Psoas muscle (tissue), 8 donors: ENCODE data around the gene DMBT1. TPM values are rescaled to one million over a fixed set of nuclear protein-coding genes. Genes with fewer than 3 reads are reported as not detected.

Experiments
- ATAC-seq, 4 donors: fragments of 200-7000 bp; cut with Tn5 transposase; one replicate each; pipeline ENCODE4 v1.9.1; 2020; ENCODE audit warnings: moderate library complexity in 3 of 4, mild to moderate bottlenecking in 2 of 4
- DNase-seq, 2 donors: peaks; one replicate each; pipeline ENCODE4 v3.0.0-alpha.2; 2020
- H3K27ac ChIP-seq: fragments of 200-600 bp; one replicate; pipeline ENCODE4 v1.8.0; 2022
- H3K27me3 ChIP-seq, 3 donors: fragments of 200-600 bp in 1 of 3; one replicate each; pipeline versions ENCODE4 v1.6.1 to v1.8.0; 2013 to 2022; ENCODE audit warnings: low read length in 2 of 3, mild to moderate bottlenecking in 2 of 3, moderate library complexity in 1 of 3; ENCODE audit not compliant: insufficient read depth in 3 of 3
- H3K36me3 ChIP-seq, 2 donors: fragments of 200-600 bp in 1 of 2; one replicate each; pipeline versions ENCODE4 v1.6.1 to v1.8.0; 2013 to 2022; ENCODE audit warnings: low read depth in 1 of 2, mild to moderate bottlenecking in 1 of 2, moderate library complexity in 1 of 2; ENCODE audit not compliant: insufficient read depth in 1 of 2
- H3K4me1 ChIP-seq: fragments of 200-600 bp; one replicate; pipeline ENCODE4 v1.8.0; 2022
- H3K4me3 ChIP-seq: fragments of 200-600 bp; one replicate; pipeline ENCODE4 v1.8.0; 2022; ENCODE audit warnings: mild to moderate bottlenecking
- H3K9me3 ChIP-seq: fragments of 200-600 bp; one replicate; pipeline ENCODE4 v1.8.0; 2022
- CTCF ChIP-seq: fragments of 200-600 bp; IDR thresholded peaks from one replicate; pipeline ENCODE4 v1.8.0; 2022; ENCODE audit warnings: antibody characterized with exemption
- WGBS, 3 donors: extraction: QIAGEN DNeasy Blood & Tissue Kit; methylation state at CpG; one replicate each; pipeline versions ENCODE4 v1.1.6 to v1.1.7; 2013; 5-methylcytosine and 5-hydroxymethylcytosine counted together
- intact Hi-C, 2 donors: fragments of 100-400 bp; cut with DNase I; formaldehyde crosslinking; loops; one replicate each; pipeline versions ENCODE4 v1.11.0 to v1.14.2; 2022
- polyA plus RNA-seq, 3 donors: library from polyadenylated mRNA; stranded (reverse); fragments of 200-250 nt; gene quantifications; one replicate each; pipeline ENCODE4 v1.2.3, GENCODE V29; 2013
- total RNA-seq, 4 donors: library from RNA; stranded (reverse); fragmentation: NEBNext Ultra II Directional in 2 of 4; extraction: Animal tissue kit (Norgen Biotek cat#: 25700) in 2 of 4; gene quantifications; one replicate each; pipeline versions ENCODE4 v1.2.1 to v1.2.4, GENCODE V29; 2021 to 2023
- donor health status: healthy with polysubstance abuse.
- donor health status: DM: no; HTN: no; CAD: no; lungs with moderate emphysema.
- donor health status: Bipolar disorder and iron deficiency.
- donor health status: healthy.
- donor health status: DM: yes; HTN: yes; CAD: no.
- donor health status: DM: no; HTN: no; CAD: no.
- donor health status: DM: no; HTN: no; CAD: no.
- donor health status: DM: yes; HTN: yes; CAD: no.

Gene DMBT1
- total and polyA plus RNA-seq, 7 donors = 0.03 to 0.43 (median 0.19) TPM

- Histone ChIP-seq H3K4me1 (no peaks in the 10 kb centered on the region), H3K27ac (no peak overlapping the region), H3K9me3 (no peaks in the 10 kb centered on the region), H3K4me3 (no peak overlapping the region), H3K27me3 (peaks cover 0 to 13% (median 0%) of the 10 kb centered on the region in 3 donors), H3K36me3 (no peaks in the 10 kb centered on the region)
- DNase-seq (no peak), ATAC-seq (no peak)
- intact Hi-C loops = no loop called here
- WGBS, 3 donors = 56 to 76% (median 73%) methylated on average over 5 of the region's 5 CpGs
- no peak for TF ChIP-seq CTCF
These were observed 132.2 kb downstream of the DMBT1 start for GRCh38 chr10:122692744-122693143.

Other genes with a start within 250 kb of the DMBT1 start
- 10 to 100 TPM; 41.2 to 64.9 (median 57.4) TPM for gene PLEKHA1, start 186.0 kb upstream of the DMBT1 start, total RNA-seq
- gene PLEKHA1, start 186.0 kb upstream of the DMBT1 start, polyA plus RNA-seq = 10 to 100 TPM; 29.5 to 75.3 (median 36.2) TPM
- gene ARMS2, start 106.1 kb upstream of the DMBT1 start, total RNA-seq = not detected
- under 1 TPM in 1 of 3 donors, not detected in 2; 0.47 TPM for gene ARMS2, start 106.1 kb upstream of the DMBT1 start, polyA plus RNA-seq
- gene HTRA1, start 99.2 kb upstream of the DMBT1 start, total RNA-seq = 10 to 100 TPM; 11.6 to 30.8 (median 13.2) TPM
- gene HTRA1, start 99.2 kb upstream of the DMBT1 start, polyA plus RNA-seq = 10 to 100 TPM; 11.4 to 18.7 (median 11.5) TPM
- not detected for gene C10orf120, start 139.1 kb downstream of the DMBT1 start, total RNA-seq
- gene C10orf120, start 139.1 kb downstream of the DMBT1 start, polyA plus RNA-seq = not detected